Natural killer cell treated with Interleukin-12 subunit alpha and Interleukin-12 subunit beta and Interleukin-15 and Interleukin-18, amount 100 ng/mL, for 72 hours (primary cell): ENCODE results near the gene TXNDC2. TPM values are rescaled to one million over a fixed set of nuclear protein-coding genes. Genes with fewer than 3 reads are reported as not detected.

Experiments
- ATAC-seq, 2 donors: fragments of 150-1000 bp; cut with Tn5 transposase in 1 of 2; sonication (Bioruptor Pico), chemical (Tn5 transposase) in 1 of 2; 2 replicates each; pipeline ENCODE4 v1.10.0; 2021
- DNase-seq: peaks from one replicate; pipeline ENCODE4 v3.0.0; 2022; ENCODE audit warnings: low spot score
- H3K27ac Mint-ChIP-seq, 2 donors: 1 replicate in 1 of 2; 2 replicates in 1 of 2; pipeline ENCODE4 v1.8.0; 2022; ENCODE audit warnings: mixed read lengths in 2 of 2, mild to moderate bottlenecking in 1 of 2, moderate library complexity in 1 of 2
- H3K27me3 Mint-ChIP-seq, 2 donors: 1 replicate in 1 of 2; 2 replicates in 1 of 2; pipeline ENCODE4 v1.8.0; 2022; ENCODE audit warnings: mixed read lengths in 2 of 2
- H3K36me3 Mint-ChIP-seq: one replicate; pipeline ENCODE4 v1.8.0; 2022; ENCODE audit warnings: mixed read lengths
- H3K4me1 Mint-ChIP-seq, 2 donors: 1 replicate in 1 of 2; 2 replicates in 1 of 2; pipeline ENCODE4 v1.8.0; 2022; ENCODE audit warnings: low read depth in 2 of 2, mixed read lengths in 2 of 2, mild to moderate bottlenecking in 1 of 2
- H3K4me3 Mint-ChIP-seq: one replicate; pipeline ENCODE4 v1.8.0; 2022; ENCODE audit warnings: mixed read lengths
- H3K9me3 Mint-ChIP-seq: 2 replicates; pipeline ENCODE4 v1.8.0; 2022; ENCODE audit warnings: mixed read lengths
- total RNA-seq, 2 donors: library from RNA; stranded (reverse); gene quantifications; one replicate each; pipeline ENCODE4 v1.2.3, GENCODE V29; 2022

Gene TXNDC2
- total RNA-seq, 2 donors from 2014 or later: not detected

DNA sequence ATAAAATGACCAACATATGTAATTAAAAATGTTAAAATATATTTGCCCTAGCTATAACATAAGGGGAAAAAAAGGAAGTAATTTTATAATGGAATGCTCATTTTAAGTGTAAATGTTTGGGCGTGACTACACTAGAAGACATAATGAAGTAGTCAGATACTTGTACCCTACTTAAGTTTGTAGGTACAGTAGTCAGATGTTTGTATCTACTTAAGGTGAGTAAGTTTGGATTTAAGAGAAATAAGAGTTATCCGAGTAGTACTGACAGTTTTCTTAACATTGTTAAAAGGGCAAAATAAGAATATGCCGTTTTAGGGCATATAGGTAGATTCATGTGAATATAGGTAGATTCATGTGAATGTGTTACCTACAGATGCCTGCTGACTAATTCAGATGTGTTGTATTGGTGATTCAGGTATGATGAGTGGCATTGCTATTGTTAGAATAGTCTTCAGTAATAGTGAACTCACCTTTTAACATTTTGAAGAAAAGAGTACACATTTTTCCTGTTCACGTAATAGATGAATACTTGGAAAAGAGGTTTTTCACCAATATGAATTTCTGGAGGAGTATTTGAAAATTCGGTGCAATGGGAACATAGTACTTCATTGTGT, 43.0 kb downstream of the TXNDC2 start:
- H3K27me3 Mint-ChIP-seq: no peaks in the 10 kb centered on the region
- no peak overlapping the region for H3K27ac Mint-ChIP-seq
- H3K4me3 Mint-ChIP-seq: no peak overlapping the region
- H3K36me3 Mint-ChIP-seq: no peaks in the 10 kb centered on the region
- no peak for DNase-seq
- no peak for ATAC-seq
- peaks cover 34 to 37% of the 10 kb centered on the region in 2 donors for H3K4me1 Mint-ChIP-seq
- no peaks in the 10 kb centered on the region for H3K9me3 Mint-ChIP-seq

DNA sequence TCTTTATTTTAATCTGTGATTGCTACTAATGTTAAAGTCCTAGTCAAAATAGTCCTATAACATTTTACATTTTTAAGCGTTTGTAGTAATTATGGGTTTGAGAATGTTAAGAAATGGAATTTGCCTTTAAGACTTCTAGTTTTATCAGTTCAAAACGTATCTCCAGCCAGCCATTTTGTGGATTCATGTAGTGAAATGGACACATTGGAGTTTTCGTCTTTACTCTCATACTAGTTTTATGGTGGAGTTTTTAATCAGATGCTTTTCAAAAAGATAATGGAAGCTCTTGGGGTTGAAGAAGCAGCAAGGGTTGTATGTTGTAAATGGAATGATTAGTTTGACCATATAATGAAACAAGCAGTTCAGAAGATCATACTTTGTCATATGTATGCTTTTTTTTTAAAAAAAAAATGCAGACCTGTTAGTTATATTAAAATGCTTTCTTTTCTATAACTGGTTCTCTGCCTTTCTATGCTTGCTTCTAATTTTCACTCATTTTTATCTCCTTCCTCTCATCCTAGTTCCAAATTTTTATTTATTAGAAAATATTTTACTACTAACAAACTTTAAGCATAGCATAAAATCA, 44.6 kb downstream of the TXNDC2 start:
- Mint-ChIP-seq H3K27ac (no peak overlapping the region), H3K4me3 (no peak overlapping the region), H3K36me3 (no peaks in the 10 kb centered on the region), H3K4me1 (peaks cover 28 to 29% of the 10 kb centered on the region in 2 donors), H3K9me3 (no peaks in the 10 kb centered on the region), H3K27me3 (no peaks in the 10 kb centered on the region)
- DNase-seq: no peak
- ATAC-seq: no peak

DNA sequence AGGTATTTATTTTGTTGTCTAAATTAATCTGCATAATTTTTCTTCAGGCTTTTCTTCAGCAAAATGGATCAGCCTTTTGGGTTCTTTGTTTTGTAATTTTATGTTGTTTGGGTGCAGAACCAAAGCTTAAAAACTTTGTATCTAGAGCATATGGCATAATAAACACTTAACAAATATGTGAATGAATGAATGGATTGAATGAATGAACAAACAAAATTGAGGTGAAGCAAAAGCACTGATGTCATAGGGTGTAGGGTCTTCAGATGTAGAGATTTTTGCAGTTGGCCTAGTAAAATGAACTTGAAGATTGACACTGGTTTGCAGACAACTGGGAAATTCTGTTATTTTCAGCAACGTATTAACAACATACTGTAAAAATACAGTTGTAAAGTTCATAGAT, 45.4 kb downstream of the TXNDC2 start:
- Mint-ChIP-seq H3K27me3 (no peaks in the 10 kb centered on the region), H3K9me3 (no peaks in the 10 kb centered on the region), H3K27ac (no peak overlapping the region), H3K4me3 (no peak overlapping the region), H3K4me1 (peaks cover 27 to 29% of the 10 kb centered on the region in 2 donors), H3K36me3 (no peaks in the 10 kb centered on the region)
- ATAC-seq: no peak
- DNase-seq: no peak

DNA sequence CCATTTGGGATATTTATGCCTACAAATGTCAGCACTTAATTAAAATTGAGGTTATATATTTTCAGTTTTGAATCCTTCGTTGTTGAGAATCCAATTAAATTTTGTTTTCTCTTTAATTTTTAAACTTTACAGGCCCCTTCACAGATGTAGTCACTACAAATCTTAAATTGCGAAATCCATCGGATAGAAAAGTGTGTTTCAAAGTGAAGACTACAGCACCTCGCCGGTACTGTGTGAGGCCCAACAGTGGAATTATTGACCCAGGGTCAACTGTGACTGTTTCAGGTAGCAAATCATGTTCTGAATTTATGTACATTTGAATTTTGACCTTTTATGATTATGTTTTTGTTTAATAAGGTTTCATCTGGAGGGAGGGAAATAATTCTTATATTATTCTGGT, 45.9 kb downstream of the TXNDC2 start:
- ATAC-seq: no peak
- Mint-ChIP-seq H3K36me3 (peaks cover 4% of the 10 kb centered on the region), H3K27ac (no peak overlapping the region), H3K9me3 (no peaks in the 10 kb centered on the region), H3K27me3 (no peaks in the 10 kb centered on the region), H3K4me3 (no peak overlapping the region), H3K4me1 (peaks cover 22 to 25% of the 10 kb centered on the region in 2 donors)
- DNase-seq: no peak

DNA sequence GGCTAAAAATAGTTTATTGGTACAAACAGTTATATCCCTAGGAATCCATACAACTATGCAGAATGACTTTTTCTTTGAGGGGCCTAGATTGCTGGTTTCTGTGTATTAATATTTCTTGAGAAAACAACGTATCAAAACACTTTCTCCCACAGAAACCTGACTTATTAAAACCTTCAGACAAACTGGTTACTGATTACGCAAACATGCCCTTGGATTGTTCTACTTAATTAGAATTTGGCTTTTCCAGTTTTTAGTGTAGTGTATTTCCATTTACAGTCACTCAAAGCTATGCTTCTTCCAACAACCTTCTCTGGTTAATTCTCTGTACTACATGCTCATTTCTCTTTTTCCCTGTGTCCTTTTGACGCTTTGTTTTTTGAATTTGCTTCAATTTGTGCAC, 48.1 kb downstream of the TXNDC2 start:
- DNase-seq (no peak), ATAC-seq (no peak)
- Mint-ChIP-seq H3K4me3 (no peak overlapping the region), H3K27ac (no peak overlapping the region), H3K36me3 (peaks cover 5% of the 10 kb centered on the region), H3K4me1 (peaks cover 3 to 12% of the 10 kb centered on the region in 2 donors), H3K27me3 (no peaks in the 10 kb centered on the region), H3K9me3 (no peaks in the 10 kb centered on the region)

DNA sequence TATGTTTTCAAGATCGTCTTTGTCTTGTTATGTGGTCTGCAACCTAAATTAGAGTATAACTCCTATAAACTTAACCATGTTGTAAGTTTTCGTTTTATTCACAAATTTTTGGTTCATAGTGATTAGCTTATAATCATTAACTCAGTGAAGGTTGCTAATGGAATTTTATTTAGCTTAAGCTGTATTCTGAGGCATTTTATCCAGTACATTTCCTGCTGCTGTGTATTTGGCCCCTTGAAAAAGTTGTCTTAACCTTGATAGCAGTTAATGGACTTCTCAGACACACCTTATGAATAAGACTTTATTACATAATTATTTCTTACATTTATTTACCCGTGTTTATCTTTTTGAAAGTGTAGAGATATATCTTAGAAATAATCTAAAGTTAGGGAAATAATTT, 48.5 kb downstream of the TXNDC2 start:
- ATAC-seq (no peak), DNase-seq (no peak)
- no peak overlapping the region for H3K4me3 Mint-ChIP-seq
- peaks cover 0 to 10% of the 10 kb centered on the region in 2 donors for H3K4me1 Mint-ChIP-seq
- H3K36me3 Mint-ChIP-seq: peaks cover 5% of the 10 kb centered on the region
- no peak overlapping the region for H3K27ac Mint-ChIP-seq
- H3K9me3 Mint-ChIP-seq: no peaks in the 10 kb centered on the region
- no peaks in the 10 kb centered on the region for H3K27me3 Mint-ChIP-seq

Other genes with a start within 250 kb of the TXNDC2 start
- 1 to 10 TPM; 1.7 to 6.9 TPM for gene RAB31, start 177.7 kb upstream of the TXNDC2 start, total RNA-seq
- 100 to 1,000 TPM; 146 to 153 TPM for gene VAPA, start 28.0 kb downstream of the TXNDC2 start, total RNA-seq